ENCODE results near the gene NR3C1. TPM values are rescaled to one million over a fixed set of nuclear protein-coding genes. Genes with fewer than 3 reads are reported as not detected.

The NR3C1 gene
- total RNA-seq, 1 experiment from 2014 or later: 31.4 TPM

DNA sequence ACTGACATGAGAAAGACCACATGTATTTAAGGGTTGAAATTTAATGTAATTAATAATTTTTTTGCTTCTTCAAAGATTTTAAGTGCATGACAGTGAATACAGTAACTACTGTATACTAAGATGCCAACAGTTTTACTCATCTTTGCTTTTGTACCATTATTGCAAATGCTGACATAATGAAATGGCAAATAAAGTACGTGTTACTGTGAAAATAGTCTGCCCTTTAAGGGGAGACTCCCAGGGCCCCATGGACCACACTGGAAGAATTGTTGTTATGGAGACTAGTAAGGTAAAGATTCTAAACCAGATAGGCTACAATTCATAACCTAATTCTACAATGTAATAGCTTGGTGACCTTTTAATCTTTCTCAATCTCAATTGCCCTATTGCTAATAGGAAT, 84.7 kb downstream of the NR3C1 start:
- H3K4me1 Mint-ChIP-seq: peaks cover 2 to 4% of the 10 kb centered on the region in 2 experiments; a peak in 3 of 4 replicates
- H3K79me2 ChIP-seq (ENCODE audit: insufficient read depth, low read length): no peaks in the 10 kb centered on the region
- H2BK120ac ChIP-seq (ENCODE audit: low read depth, low read length, poor library complexity, severe bottlenecking): no peak overlapping the region
- H3K56ac ChIP-seq (ENCODE audit: insufficient read length, low read depth, low read length): no peak overlapping the region
- no peaks in the 10 kb centered on the region for H4K20me1 ChIP-seq (ENCODE audit: control insufficient read depth, insufficient read depth, insufficient read length)
- H3K18ac ChIP-seq (ENCODE audit: insufficient read length, low read depth, low read length): no peak overlapping the region
- H4K5ac ChIP-seq (ENCODE audit: insufficient read length, low read depth, low read length): no peak overlapping the region
- no peak overlapping the region for H2BK12ac ChIP-seq (ENCODE audit: insufficient read length, low read depth, low read length)
- H3K27me3 ChIP-seq (ENCODE audit: insufficient read depth, low read length): no peaks in the 10 kb centered on the region
- no peaks in the 10 kb centered on the region for H3K27me3 Mint-ChIP-seq (ENCODE audit: low read depth)
- H3K9ac ChIP-seq (ENCODE audit: extremely low read depth, insufficient read length, low read length): no peak overlapping the region
- peaks cover 0 to 3% of the 10 kb centered on the region in 2 experiments; a peak in 1 of 5 replicates for H3K9me3 Mint-ChIP-seq
- H3K23me2 ChIP-seq (ENCODE audit: insufficient read length, low read depth, low read length, poor library complexity, severe bottlenecking): no peaks in the 10 kb centered on the region
- no peak overlapping the region for H2BK5ac ChIP-seq (ENCODE audit: insufficient read length, low read length)
- H3K23ac ChIP-seq (ENCODE audit: insufficient read length, low read depth, low read length): no peak overlapping the region
- no peak overlapping the region for H3K14ac ChIP-seq (ENCODE audit: insufficient read depth, low read length)
- H4K91ac ChIP-seq (ENCODE audit: insufficient read length, low read depth, low read length): no peak overlapping the region
- H3K79me1 ChIP-seq (ENCODE audit: insufficient read depth, low read depth, low read length, poor library complexity, severe bottlenecking): no peaks in the 10 kb centered on the region
- no CpG with 5 or more reads among the region's 1 CpG for WGBS (ENCODE audit: extremely low coverage, insufficient read length, low lambda C conversion rate)
- no peak overlapping the region for H2BK20ac ChIP-seq (ENCODE audit: low read depth, low read length, poor library complexity, severe bottlenecking)
- H3K36me3 Mint-ChIP-seq (ENCODE audit: insufficient read depth in 1 of 3, low read depth in 3 of 3): peaks cover 5 to 7% (median 6%) of the 10 kb centered on the region in 3 experiments; a peak in 4 of 7 replicates
- no peak overlapping the region for H2AK5ac ChIP-seq (ENCODE audit: insufficient read length, low read length)
- no peak overlapping the region for H3T11ph ChIP-seq (ENCODE audit: low read length)
- no peaks in the 10 kb centered on the region for H3K9me3 ChIP-seq (ENCODE audit: control insufficient read depth, low read depth, low read length)
- DNase-seq: no peak
- no peak overlapping the region for H3K4me3 Mint-ChIP-seq
- no peak overlapping the region for H4K8ac ChIP-seq (replicated peaks; ENCODE audit: insufficient read length, low read depth, low read length)
- no peak overlapping the region for H2BK15ac ChIP-seq (ENCODE audit: low read depth, low read length)
- H2AFZ ChIP-seq (ENCODE audit: low read length): no peak overlapping the region
- TF ChIP-seq, protein P1, sequence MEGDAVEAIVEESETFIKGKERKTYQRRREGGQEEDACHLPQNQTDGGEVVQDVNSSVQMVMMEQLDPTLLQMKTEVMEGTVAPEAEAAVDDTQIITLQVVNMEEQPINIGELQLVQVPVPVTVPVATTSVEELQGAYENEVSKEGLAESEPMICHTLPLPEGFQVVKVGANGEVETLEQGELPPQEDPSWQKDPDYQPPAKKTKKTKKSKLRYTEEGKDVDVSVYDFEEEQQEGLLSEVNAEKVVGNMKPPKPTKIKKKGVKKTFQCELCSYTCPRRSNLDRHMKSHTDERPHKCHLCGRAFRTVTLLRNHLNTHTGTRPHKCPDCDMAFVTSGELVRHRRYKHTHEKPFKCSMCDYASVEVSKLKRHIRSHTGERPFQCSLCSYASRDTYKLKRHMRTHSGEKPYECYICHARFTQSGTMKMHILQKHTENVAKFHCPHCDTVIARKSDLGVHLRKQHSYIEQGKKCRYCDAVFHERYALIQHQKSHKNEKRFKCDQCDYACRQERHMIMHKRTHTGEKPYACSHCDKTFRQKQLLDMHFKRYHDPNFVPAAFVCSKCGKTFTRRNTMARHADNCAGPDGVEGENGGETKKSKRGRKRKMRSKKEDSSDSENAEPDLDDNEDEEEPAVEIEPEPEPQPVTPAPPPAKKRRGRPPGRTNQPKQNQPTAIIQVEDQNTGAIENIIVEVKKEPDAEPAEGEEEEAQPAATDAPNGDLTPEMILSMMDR (conservative IDR thresholded peaks at IDR 0.05): no peak
- H3K4me1 ChIP-seq (ENCODE audit: insufficient read depth, low read length): no peaks in the 10 kb centered on the region
- no peak overlapping the region for H3K4ac ChIP-seq (ENCODE audit: low read depth, low read length)
- H3K27ac Mint-ChIP-seq: no peak overlapping the region
- H3K4me2 ChIP-seq (ENCODE audit: insufficient read depth, insufficient read length, low read length): no peak overlapping the region
- no peak overlapping the region for H3K27ac ChIP-seq (ENCODE audit: insufficient read length, low read depth, low read length)

Measured in H9 (cell line).